Measurements from ENCODE around the gene HAUS3. TPM values are rescaled to one million over a fixed set of nuclear protein-coding genes. Genes with fewer than 3 reads are reported as not detected.

HAUS3 gene
- 14.5 TPM for total RNA-seq

GRCh38 chr4:2241410-2242353, at the start of gene HAUS3, which contains the start of gene POLN:
Gene HAUS3, minus strand, starts transcription at chr4:2242121. Its CDS starts 1,175 bp downstream, at chr4:2240946.
Gene POLN, minus strand, starts transcription at chr4:2242121. Its CDS starts 12,890 bp downstream, at chr4:2229231.
- peak; percentile 97 for DNase-seq

GRCh38 chr4:2290974-2291704, 49.2 kb upstream of the HAUS3 start:
- no peak for DNase-seq

- DNase-seq: no peak
Measured at GRCh38 chr4:2290488-2290887, 48.6 kb upstream of the HAUS3 start.

- DNase-seq: no peak
Measured at GRCh38 chr4:2289955-2290333, 48.0 kb upstream of the HAUS3 start.

- DNase-seq: no peak
Measured at GRCh38 chr4:2289311-2289954, 47.5 kb upstream of the HAUS3 start.

- no peak for DNase-seq
Measured at GRCh38 chr4:2288051-2288541, 46.2 kb upstream of the HAUS3 start.

- DNase-seq: no peak
Measured at GRCh38 chr4:2287594-2287915, 45.6 kb upstream of the HAUS3 start.

- no peak for DNase-seq
Measured at GRCh38 chr4:2286904-2287593, 45.1 kb upstream of the HAUS3 start.

GRCh38 chr4:2285613-2286381, 43.9 kb upstream of the HAUS3 start:
- DNase-seq: no peak

- DNase-seq: no peak
Measured at GRCh38 chr4:2284934-2285612, 43.2 kb upstream of the HAUS3 start.

GRCh38 chr4:2284161-2284933, 42.4 kb upstream of the HAUS3 start:
- DNase-seq: no peak

- DNase-seq: no peak
Measured at GRCh38 chr4:2283199-2283711, 41.3 kb upstream of the HAUS3 start.

GRCh38 chr4:2281575-2282343, 39.8 kb upstream of the HAUS3 start:
- no peak for DNase-seq

GRCh38 chr4:2280531-2281300, 38.8 kb upstream of the HAUS3 start:
- DNase-seq: no peak

GRCh38 chr4:2277956-2278355, 36.0 kb upstream of the HAUS3 start:
- no peak for DNase-seq

- DNase-seq: no peak
Measured at GRCh38 chr4:2276581-2277325, 34.8 kb upstream of the HAUS3 start.

GRCh38 chr4:2275546-2276251, 33.8 kb upstream of the HAUS3 start:
- DNase-seq: no peak
